GM19023 (cell line): ENCODE measurements around the gene ZNF584.

Experiments used
- ATAC-seq: cut with Tn5 transposase; IDR thresholded peaks from one replicate; pipeline ENCODE4 v1.9.1; 2021; ENCODE audit warnings: mild to moderate bottlenecking, moderate library complexity; ENCODE audit not compliant: unreplicated experiment

Gene ZNF584

DNA sequence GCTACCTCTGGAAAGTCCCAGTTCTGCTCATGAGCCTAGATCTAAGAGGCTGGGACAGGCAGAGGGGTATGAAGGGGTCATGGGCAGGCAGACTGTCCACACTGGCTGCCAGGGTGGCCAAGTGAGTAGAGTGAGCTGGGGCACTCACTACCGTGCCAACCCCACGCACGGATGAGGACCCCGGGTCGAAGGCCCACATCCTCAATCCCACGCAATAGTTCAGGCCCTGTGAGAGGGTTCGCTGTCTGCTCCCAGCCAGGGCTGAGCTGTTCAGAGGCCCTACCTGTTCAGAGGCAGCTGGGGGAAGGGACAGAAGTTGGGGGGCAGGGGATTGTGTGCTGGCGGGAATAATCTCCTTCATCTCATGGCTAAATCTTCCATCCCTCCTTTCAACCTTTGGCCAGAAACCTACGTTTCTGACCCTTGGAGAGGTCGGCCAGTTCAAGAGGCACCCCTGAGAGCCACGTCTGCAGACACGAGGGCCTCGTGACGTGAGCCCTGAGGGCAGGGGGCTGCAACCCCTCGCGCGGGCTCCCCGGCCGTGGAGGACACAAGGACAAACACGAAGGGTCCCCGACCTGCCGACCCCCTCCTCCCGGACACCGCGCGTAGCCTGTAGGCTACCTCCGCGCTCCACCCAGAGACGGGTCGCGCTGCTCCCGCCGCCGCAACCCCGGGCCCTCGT lies 22.4 kb upstream of the ZNF584 start:
- ATAC-seq: peak; percentile 10

DNA sequence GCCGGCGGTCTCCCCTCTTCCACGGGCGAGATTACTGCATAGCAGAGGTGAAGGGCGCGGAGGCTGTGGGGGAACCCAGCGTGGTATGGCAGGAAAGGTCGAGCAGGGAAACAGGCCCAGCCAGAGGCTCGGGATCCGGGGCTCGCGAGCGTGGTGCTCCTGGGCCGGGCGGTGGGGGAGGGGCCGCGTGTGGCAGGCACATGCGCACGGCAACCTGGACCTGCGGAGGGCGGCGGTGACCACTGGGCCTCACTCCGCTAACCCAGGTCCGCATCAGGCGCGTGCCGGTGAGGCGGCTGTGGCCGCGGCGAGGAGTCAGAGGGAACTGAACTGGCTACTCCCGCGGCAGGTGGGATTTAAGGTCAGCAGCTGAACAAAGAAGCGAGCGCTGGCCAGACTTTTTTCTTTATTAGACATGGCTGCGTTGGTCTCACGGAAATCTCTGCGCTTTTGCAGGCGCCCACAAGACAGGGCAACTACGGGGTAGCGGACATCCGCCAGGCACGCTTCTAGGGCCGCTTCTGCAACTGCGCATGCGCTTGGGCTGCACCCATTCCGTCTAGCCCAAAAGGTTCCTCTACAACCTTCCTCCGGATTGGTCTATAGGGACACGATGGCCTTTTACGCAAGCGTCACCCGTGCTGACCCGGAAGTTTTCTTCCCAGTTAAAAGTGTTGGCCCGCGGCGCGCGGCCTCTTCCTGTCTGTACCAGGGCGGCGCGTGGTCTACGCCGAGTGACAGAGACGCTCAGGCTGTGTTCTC lies 21.7 kb upstream of the ZNF584 start, which contains the start of gene RPS5:
TSS of gene RPS5 (plus strand) at position 694 of the 762 bp plus-strand sequence. CDS start 869 bp downstream, outside the sequence.
- peak; percentile 80 for ATAC-seq

DNA sequence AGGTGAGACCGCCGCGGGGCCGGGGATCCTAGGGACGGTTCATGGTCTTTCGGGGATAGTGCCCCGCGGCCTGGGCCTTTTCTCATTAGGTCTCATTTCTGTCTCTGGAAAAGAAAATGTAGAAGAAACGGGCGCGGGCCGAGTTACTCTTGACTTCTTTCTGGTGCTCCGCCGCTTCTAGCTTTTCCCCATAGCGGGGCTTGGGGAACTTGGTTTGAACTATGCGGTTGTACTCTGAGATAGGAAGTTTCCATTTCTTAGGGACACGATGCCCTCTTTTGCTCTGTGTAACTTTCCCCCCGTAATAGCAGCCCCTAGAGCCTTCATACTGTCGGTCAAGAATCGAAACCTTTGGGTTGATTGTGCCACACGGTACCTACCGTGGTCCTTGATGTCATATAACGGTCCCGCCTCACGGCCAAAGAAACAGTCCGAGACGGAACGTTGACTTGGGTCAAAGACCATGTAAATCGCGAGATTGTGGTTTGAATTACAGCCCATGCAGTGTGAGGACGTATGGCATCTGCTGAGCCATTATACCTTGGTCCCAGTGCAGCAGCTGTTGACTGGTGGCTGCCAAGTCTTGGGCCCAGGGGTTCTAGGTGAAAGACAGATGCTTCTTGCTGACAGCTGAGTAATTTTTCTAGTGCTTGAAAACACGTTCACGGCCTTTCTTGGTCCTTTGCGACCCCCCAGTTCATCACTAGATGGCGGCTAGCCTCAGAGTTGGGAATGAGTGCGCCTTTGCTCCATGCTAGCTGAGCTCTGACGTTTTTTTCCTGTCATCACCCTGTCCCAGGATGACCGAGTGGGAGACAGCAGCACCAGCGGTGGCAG lies 20.9 kb upstream of the ZNF584 start:
- ATAC-seq: no peak

DNA sequence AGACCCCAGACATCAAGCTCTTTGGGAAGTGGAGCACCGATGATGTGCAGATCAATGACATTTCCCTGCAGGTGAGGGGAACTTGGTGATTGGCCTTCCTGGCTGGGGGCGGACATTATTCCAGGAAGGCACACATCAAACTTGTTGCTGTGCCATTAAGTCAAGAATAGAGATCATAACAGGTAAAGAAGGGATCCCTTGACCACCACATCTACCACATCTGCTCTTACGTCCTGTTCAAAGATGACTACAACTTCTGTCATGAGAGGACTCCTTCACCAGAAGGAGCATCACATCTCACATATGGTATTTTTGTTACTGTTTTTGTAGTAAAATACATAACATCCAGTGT lies 20.3 kb upstream of the ZNF584 start:
- ATAC-seq: no peak

DNA sequence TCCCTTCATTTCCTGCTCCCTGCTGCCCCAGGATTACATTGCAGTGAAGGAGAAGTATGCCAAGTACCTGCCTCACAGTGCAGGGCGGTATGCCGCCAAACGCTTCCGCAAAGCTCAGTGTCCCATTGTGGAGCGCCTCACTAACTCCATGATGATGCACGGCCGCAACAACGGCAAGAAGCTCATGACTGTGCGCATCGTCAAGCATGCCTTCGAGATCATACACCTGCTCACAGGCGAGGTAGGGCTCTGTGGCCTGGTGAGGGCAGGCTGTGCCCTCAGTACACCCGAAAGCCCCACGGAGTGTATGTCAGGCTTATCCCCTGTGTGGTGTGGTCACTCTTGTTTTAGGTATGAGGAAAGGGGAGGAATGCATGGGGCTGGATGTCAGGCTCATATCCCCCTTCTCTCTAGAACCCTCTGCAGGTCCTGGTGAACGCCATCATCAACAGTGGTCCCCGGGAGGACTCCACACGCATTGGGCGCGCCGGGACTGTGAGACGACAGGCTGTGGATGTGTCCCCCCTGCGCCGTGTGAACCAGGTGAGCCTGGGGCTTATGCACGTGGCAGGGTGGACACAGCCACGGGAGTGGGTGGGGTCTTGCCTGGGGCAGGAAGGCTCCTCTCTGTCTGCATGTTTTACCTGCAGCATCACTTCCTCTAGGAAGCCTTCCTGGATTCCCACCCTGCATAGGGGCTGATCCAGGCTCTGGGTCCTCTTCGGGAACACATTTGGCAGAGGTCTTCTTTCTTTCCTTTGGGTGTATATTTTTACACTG lies 15.3 kb upstream of the ZNF584 start:
- ATAC-seq: no peak

DNA sequence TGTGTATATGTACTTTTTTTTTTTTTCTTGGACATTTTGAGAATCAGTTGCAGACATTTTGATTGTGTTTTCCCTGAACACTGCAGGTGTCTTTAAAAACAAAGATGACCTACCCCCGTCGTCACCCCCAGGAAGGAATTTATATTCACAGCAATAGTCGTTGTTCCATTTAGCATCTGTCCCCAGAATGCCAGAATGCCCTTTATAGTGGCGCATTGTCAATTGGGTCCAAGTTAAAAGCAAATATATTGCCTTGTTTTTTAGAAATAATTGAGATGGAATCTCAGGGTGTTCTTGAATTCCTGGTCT lies 14.8 kb upstream of the ZNF584 start:
- ATAC-seq: no peak

DNA sequence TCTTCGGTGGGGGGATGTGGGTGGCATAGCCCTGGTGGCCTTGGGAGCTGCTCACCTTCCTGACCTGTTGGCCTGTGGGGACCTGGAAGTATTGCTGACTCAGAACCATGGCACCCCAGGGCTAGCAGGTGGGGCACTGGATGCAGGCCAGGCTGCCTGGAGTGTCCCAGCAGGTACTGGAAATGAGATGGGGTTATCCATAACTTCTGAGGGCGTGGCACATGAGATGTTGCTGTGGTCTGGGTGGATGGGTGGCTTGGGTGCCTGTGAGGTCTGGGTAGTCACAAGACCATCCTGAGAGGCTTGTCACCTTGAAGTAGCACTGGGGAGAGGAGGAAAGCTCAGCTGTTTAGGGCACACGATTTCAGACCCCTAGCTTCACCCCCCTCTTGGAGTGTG lies 13.6 kb upstream of the ZNF584 start:
- no peak for ATAC-seq

DNA sequence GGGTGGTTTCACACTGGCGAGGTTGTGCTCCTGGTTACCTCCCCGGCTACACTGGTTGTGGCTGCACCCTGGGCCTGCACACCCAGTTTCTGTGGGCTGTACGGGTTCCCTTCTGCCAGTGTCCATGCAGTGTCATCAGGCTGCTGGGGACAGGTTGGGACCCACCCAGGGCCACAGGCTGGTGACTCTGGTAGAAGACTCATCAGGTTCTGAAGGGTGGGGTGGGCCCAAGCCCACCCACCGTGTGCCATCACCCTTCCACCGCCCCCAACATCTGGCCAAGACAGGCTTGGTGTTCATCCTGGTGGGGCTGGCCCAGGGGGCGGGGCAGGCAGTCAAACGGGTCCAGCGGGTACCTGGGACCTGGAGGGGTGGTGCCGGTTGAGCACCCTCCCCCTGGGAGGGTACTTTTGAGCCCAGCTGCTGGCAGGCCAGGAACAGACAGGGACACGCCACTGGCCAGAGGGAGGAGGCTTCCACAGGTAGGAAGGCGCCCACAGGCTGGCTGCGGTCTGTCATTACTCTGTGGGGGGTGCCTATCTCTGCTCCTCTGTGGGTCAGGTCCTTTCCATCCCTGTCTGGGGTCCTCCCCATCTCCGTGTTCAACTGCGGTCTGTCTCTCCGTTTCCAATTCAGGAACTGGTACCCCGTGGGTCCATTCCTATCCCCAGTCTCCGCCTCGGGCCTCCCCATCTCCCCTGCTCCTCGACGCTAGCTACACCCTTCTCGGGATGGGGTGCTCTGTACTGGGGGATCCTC lies 13.1 kb upstream of the ZNF584 start, which contains the start of gene RNF225:
TSS of gene RNF225 (plus strand) at position 437 of the 759 bp plus-strand sequence. CDS start 434 bp downstream, outside the sequence.
- no peak for ATAC-seq

DNA sequence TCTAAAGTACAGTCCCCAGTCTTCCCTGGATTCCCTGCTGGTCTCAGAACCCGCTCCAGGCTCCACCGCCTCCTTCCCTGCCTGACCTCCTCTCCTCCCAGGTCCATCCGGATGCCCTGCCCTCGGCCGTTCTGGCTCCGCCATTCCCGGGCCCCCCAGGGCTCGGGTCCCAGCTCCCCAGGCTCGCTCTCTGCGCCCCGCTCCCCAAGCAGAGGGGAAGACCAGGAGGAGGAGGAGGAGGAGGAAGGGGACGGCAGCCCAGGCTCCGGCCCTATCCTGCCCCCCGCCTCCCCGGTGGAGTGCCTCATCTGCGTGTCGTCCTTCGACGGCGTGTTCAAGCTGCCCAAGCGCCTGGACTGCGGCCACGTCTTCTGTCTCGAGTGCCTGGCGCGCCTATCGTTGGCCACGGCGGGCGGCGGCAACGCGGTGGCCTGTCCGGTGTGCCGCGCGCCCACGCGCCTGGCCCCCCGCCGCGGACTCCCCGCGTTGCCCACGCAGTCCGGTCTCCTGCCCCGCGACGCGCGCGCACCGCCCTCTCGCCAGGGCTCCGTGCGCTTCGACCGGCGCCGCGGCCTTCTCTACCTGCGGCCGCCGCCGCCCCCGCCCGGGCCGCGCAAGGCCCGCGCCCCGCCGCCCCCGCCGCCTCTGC lies 12.3 kb upstream of the ZNF584 start:
- ATAC-seq: no peak

DNA sequence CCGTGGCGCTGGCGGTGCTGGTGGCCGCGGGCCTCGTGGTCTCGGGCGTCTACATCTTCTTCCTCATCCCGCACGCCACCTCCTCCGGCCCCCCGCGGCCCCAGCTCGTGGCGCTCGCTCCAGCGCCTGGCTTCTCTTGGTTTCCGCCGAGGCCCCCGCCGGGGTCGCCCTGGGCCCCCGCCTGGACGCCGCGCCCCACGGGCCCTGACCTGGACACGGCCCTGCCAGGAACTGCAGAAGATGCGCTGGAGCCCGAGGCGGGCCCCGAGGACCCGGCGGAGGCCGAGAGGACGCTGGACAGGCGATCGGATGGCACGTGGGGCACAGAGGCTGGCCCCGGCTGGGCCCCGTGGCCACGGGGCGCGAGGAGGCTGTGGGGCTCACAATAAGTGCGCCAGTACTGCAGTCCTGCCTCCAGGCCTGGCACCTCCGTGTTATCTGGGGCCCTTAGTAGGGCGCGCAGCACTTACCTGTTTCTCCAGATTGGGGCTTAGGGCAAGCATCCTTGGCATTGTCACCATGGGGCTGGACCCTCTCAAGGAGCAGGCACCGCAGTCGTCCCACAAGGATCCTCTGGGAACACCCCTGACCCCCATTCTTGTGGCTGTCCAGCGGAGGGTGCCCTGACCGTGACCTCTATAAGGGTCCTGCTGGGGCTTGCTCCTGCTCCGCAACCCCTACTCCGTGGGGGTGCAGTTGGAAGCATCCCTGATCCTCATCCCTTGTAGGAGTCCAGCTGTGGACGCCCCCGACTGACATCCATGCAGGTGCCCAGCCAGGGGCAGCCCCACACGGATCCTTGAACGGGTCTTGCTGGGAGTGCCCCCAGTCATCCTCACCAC lies 11.5 kb upstream of the ZNF584 start:
- ATAC-seq: no peak

DNA sequence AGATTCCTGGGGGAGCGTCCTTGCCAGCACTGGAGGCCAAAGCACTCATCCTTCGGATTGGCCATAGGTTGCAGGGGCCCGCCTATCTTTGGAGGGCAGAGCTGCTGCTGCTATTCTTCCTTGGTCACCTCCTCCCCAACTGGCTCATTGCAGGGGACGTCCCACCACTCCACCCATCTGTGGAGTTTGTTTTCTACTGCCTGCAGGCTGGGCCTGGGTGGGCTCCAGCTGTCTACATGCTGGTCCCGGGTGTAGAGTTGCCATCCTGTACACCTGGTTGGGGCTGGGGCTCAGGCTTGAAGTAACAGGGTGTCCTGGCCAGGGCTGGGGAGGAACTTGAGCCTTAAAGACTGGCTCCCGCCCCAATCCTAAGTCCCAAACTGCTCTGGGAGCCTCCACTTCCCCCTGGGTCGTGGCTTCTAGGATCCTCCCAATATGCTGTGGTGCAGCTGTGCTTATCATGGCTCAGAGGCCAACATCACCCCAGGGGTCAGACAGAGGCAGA lies 10.9 kb upstream of the ZNF584 start:
- ATAC-seq: no peak

DNA sequence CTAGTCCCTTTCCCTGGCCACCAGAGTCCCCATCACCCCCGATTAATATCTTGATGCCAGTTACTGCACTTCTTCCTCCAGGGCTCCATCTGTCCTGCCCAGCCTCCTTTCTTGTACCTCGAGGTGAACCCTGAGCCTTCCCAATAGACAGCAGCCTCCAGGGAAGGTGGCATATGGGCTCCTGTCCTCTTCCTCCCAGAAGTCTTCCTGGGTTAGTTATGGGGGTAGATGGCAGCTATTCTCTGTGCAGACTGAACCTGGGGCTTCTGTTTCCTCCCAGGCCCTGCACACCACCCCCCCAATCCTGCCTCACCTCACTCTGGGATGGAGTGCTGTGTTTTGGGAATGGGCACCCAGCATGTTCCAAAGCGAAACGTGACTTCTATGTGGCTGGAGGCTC lies 10.4 kb upstream of the ZNF584 start:
- ATAC-seq: no peak

DNA sequence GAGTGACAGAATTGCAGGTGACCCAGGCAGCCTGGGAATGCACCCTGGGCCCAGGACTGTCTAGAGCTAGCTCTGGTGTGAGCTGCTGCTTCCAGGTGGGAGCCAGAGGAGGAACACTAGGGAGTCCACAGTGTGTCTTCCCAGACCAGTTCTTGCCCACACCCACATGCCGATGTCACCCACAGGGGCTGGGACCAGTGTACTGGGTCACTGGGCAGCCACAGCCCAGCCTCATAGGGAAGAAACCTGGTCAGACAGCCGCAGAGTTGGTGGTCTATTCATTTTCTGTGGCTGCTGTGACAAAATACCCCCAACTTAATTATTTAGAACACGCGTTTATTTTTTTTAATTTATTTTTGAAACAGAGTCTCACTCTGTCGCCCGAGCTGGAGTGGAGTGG lies 9.9 kb upstream of the ZNF584 start:
- no peak for ATAC-seq

DNA sequence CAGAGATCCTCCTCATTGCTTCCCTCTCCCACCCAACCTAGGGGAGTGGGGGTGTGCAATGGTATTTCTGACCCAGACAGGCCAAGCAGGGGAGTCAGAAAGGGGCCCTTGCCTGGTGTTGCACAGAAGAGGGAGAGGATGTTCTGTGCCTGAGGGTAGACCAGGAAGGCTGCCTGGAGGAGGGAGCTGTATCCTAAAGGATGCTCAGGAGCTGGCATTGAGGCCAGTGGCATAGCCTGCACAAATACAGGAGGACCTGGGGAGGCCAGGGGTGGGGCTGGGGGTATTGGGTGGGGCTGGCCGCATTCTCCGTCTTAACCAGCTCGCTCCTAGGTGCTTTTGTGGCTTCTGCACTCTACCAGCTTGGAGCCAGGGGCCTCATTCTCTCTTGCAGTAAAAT lies 8.5 kb upstream of the ZNF584 start:
- no peak for ATAC-seq

DNA sequence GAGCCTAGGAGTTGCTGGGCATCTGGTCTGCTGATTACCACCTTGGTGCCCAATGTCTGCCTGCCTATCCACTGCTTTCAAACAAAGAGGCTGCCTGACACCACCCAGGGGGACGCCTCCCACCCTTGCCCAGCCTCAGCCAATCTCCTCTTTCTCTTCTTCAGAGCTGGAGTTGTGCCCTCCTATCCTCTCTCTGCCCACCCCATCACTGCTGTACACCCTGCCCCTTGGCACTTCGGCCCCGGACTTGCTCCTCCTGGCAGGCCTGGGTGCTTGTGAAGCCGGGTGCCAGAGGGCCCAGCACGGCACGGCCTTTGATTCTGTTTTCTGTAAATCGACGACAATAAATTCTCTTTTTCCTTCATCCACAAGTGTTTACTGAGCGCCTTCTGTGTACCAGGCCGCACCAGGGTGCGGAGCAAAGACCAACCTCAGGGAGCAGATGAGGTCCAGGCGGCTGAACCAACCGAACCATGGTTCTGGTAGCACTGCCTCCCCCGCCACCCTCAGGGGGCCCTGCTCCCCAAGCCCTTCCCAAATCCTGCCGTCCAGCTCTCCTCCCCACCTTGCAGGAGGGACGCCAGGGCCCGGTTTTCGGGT lies 8.0 kb upstream of the ZNF584 start:
- ATAC-seq: no peak

DNA sequence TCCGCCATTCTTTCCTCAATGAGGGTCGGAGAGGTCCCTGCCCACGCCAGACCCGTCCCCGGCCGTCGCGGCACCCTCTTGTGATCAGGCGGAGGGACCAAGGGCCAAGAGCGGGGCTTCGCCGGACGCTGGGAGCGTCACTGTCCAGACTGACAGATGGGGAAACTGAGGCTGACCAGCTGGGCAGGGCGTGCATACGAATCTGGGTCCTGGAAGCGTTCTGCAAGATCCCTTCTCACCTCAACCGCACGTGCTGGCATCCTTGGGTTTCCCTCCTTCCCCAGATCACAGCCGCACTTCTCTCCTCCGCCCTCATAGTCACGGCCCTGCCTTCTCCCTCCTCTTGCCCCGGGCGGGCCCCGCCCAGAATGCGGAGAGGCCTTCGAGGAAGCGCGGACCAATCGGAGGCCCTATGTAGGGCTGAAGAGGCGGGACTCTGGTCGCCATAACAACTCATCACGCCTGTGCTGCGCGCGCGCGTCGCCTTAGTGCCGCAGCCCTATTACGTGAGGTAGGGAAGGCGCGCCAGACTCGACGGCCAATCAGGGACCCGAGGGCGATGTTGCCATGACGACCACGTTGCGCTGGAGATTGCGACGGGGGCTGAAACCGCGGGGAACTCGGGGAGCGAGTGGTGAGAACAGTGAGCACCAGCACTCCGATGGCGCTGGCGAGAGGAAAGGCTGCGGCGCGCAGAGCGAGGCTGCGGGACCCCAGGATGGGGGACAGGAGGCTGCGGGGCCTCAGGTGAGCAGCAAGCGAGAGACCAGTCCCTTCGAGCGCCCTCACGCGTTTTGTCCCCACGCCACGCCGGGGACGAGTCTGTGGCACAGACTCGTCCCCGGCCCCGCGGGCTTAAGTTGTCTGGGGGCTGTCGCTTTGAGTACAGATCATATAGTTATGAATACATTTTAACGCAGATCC lies 7.3 kb upstream of the ZNF584 start:
- ATAC-seq: peak; percentile 97

DNA sequence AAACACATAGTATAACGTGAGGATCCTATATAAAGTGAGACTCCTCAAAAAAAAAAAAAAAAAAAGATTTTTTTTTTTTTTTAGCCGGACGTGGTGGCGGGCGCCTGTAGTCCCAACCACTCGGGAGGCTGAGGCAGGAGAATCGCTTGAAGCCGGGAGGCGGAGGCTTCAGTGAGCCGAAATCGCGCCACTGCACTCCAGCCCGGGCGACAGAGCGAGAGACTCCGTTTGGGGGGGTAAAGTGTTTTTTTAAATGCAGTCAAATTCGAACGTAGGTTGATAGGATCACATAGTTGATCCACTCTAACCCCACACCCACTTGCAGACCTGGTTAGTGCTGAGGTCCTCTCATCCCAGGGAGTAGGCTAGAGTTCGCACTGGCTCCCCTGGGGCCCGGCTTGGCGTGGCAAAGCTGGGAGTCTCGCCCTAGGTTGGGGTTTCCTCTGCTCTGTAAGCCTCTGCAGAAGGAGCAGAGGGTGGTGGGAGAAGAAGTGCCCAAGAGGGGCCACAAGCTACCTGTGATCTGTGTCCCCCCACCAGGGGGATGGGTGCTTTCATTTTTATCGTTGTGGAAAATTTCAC lies 6.5 kb upstream of the ZNF584 start:
- ATAC-seq: no peak
